Tibial nerve (tissue), 3 donors: ENCODE measurements around the gene TTC33.

Experiments
- POLR2A ChIP-seq, 2 donors: fragments of 450-650 bp; IDR thresholded peaks; one replicate each; pipeline ENCODE4 v1.6.1; 2017; ENCODE audit warnings: antibody characterized with exemption in 2 of 2, mild to moderate bottlenecking in 2 of 2, moderate library complexity in 2 of 2
- TF ChIP-seq, protein P1 (sequence below), 5 experiments: fragments of 200-600 bp in 3 of 5; fragments of 450-650 bp in 2 of 5; sonication (generic) in 3 of 5; IDR thresholded peaks; one replicate each; pipeline ENCODE4 v1.5.1; 2016 to 2019; ENCODE audit warnings: antibody characterized with exemption in 5 of 5, mild to moderate bottlenecking in 3 of 5, moderate library complexity in 2 of 5

DNA sequence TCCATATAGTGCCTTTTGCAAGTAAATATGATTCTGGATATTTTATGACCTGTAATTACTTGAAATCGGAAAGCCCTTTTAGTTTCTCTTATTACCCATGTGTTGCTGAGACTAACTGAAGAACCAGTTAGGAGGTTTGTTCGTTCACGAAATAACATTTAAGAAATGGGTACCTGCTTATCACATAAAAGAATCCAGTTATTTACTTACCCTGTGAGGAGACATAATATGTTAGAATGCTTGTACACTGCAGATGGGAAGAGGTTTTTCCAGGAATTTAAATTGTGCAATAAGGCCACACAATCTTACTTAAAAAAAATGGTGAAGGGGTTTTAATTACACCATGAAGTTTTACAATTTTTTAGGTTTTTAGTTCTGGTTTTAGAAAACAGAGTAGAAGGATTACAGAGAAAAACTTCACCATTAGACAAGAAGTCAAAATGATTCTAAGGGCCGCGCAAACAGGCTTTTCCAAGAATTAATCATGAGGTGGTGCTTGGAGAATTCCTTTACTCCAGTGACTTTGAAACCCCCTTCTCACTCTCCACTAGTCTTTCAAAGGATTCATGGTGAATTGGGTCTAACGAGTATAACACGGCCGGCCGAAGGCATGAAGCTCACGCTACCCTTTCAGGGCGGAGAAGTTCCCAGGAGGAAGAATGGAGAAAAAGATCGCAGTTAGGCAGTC is 77.2 kb downstream of the TTC33 start:
- TF ChIP-seq, protein P1, sequence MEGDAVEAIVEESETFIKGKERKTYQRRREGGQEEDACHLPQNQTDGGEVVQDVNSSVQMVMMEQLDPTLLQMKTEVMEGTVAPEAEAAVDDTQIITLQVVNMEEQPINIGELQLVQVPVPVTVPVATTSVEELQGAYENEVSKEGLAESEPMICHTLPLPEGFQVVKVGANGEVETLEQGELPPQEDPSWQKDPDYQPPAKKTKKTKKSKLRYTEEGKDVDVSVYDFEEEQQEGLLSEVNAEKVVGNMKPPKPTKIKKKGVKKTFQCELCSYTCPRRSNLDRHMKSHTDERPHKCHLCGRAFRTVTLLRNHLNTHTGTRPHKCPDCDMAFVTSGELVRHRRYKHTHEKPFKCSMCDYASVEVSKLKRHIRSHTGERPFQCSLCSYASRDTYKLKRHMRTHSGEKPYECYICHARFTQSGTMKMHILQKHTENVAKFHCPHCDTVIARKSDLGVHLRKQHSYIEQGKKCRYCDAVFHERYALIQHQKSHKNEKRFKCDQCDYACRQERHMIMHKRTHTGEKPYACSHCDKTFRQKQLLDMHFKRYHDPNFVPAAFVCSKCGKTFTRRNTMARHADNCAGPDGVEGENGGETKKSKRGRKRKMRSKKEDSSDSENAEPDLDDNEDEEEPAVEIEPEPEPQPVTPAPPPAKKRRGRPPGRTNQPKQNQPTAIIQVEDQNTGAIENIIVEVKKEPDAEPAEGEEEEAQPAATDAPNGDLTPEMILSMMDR (IDR thresholded peaks at IDR 0.05) = no peak
- no peak for TF ChIP-seq POLR2A (IDR thresholded peaks at IDR 0.05)
